RWPE2 (cell line): Measurements from ENCODE around the gene DNAJB13.

Experiments
- ATAC-seq: fragments of 200-7000 bp; cut with Tn5 transposase; 3 replicates; pipeline ENCODE4 v1.9.1; 2021; ENCODE audit warnings: low read depth
- DNase-seq: peaks from one replicate; pipeline ENCODE4 v3.0.0-alpha.2; 2020; ENCODE audit warnings: low spot score
- H3K27ac ChIP-seq: fragments of 450-650 bp; 2 replicates; pipeline ENCODE4 v1.5.1; 2017; ENCODE audit warnings: mild to moderate bottlenecking; ENCODE audit not compliant: poor library complexity, severe bottlenecking
- H3K27me3 ChIP-seq: fragments of 250-450 bp; sonication (Bioruptor Pico); 2 replicates; pipeline ENCODE4 v1.5.1; 2021; ENCODE audit warnings: mild to moderate bottlenecking, moderate library complexity; ENCODE audit not compliant: insufficient read depth, poor library complexity, severe bottlenecking
- H3K36me3 ChIP-seq: fragments of 250-450 bp; sonication (Bioruptor Pico); 2 replicates; pipeline ENCODE4 v1.5.1; 2020; ENCODE audit warnings: low read depth, mild to moderate bottlenecking, moderate library complexity
- H3K4me1 ChIP-seq: fragments of 250-450 bp; sonication (Bioruptor Pico); 2 replicates; pipeline ENCODE4 v1.5.1; 2021; ENCODE audit warnings: mild to moderate bottlenecking, moderate library complexity; ENCODE audit not compliant: insufficient read depth, poor library complexity, severe bottlenecking
- H3K4me3 ChIP-seq: fragments of 250-450 bp; sonication (Bioruptor Pico); 2 replicates; pipeline ENCODE4 v1.5.1; 2021; ENCODE audit warnings: mild to moderate bottlenecking, moderate library complexity; ENCODE audit not compliant: severe bottlenecking
- H3K9me3 ChIP-seq: fragments of 250-450 bp; sonication (Bioruptor Pico); 2 replicates; pipeline ENCODE4 v1.5.1; 2021; ENCODE audit warnings: mild to moderate bottlenecking, moderate library complexity; ENCODE audit not compliant: severe bottlenecking
- CTCF ChIP-seq: fragments of 450-650 bp; IDR thresholded peaks from one replicate; pipeline ENCODE4 v1.5.1; 2017; ENCODE audit warnings: mild to moderate bottlenecking, moderate library complexity; ENCODE audit not compliant: poor library complexity, severe bottlenecking

Gene DNAJB13

GRCh38 chr11:74019104-74019738, 68.4 kb downstream of the DNAJB13 start:
- DNase-seq (no peak), ATAC-seq (no peak)
- no peak for TF ChIP-seq CTCF
- H3K27me3 ChIP-seq: no peaks in the 10 kb centered on the region
- H3K36me3 ChIP-seq: 0 out of 2 replicates have a peak, but pooled peaks cover 2% of the 10 kb centered on the region
- H3K9me3 ChIP-seq: no peaks in the 10 kb centered on the region
- no peak overlapping the region for H3K4me3 ChIP-seq
- H3K27ac ChIP-seq: no peak overlapping the region
- no peaks in the 10 kb centered on the region for H3K4me1 ChIP-seq

- TF ChIP-seq CTCF: no peak
- 0 out of 2 replicates have a peak, but pooled peaks cover 2% of the 10 kb centered on the region for H3K36me3 ChIP-seq
- H3K4me1 ChIP-seq: no peaks in the 10 kb centered on the region
Measured at GRCh38 chr11:74019860-74020259, 69.0 kb downstream of the DNAJB13 start.

More at GRCh38 chr11:74019860-74020259, 69.0 kb downstream of the DNAJB13 start:
- H3K27me3 ChIP-seq: no peaks in the 10 kb centered on the region
- H3K9me3 ChIP-seq: no peaks in the 10 kb centered on the region
- ATAC-seq (no peak), DNase-seq (no peak)
- no peak overlapping the region for H3K27ac ChIP-seq
- no peak overlapping the region for H3K4me3 ChIP-seq
